ENCODE measurements around the gene MTREX. TPM values are rescaled to one million over a fixed set of nuclear protein-coding genes. Genes with fewer than 3 reads are reported as not detected.
A peak's percentile ranks its signal among the peaks of the same experiment; 100 is the strongest.

The MTREX gene
- 37.2 and 61.7 TPM in 2 replicates for polyA plus RNA-seq (2011; rRNA removed)
- 30.7 and 72.5 TPM in 2 replicates for polyA minus RNA-seq (2011; rRNA and poly(A)+ RNA removed)

DNA sequence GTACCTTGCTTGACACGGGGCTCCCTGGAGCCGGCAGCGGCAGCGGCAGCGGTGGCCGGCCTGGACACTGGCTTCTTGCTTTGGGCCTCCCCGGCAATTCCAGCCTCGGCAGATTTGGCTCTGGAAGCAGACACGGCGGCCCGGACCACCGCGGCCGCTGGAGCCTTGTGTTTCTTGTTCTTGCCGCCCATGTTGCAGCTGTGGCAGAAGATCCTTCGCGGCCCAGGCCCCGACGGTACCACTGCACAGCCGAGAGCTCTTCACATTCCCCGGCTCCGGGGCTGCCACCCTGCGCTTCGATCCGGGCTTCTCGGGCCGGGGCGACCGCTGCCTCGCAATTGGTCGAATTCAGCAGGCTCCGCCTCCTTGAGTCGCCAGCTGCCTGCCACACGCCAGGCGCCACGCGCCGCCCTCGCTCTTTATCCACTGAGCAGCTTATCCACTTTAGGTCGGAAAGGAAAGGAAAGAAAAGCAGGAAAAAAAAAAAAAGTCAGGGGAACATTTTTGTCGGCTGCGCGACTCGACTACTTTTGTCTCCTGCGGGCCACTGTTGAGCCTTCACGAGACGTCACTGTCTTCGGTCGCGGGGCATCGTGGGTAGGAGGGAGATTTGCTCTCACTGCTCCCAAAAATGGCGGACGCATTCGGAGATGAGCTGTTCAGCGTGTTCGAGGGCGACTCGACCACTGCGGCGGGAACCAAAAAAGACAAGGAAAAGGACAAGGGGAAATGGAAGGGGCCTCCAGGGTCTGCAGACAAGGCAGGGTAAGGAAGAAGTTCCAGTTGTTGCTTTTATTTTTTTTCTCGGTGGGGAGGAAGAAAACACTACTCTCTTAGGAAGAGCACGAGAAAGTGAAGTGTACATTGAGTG, at the start of gene MTREX, which contains the start of gene DHX29:
TSS of gene MTREX (plus strand) at position 607 of the 871 bp plus-strand sequence. CDS start at position 632, 25 bp downstream.
TSS of gene DHX29 (minus strand) at position 312 of the 871 bp plus-strand sequence. CDS start at position 191, 121 bp downstream.
- ChIA-PET POLR2A (interaction anchor here (0.5 to 1.2 kb wide), 10 partner anchors 12 to 1392 kb away, joined by 3 to 6 read pairs (median 3); no protein-coding TSS in a partner anchor), CTCF (interaction anchor here (0.7 to 2.0 kb wide), 2 partner anchors 17 to 322 kb away, joined by 3 to 10 read pairs; no protein-coding TSS in a partner anchor)
- Histone ChIP-seq H3K27ac (ENCODE audit: low read depth, low read length) (peak within 1 kb of the TSS; percentile 99), H3K27me3 (ENCODE audit: control insufficient read depth, insufficient read depth, low read length) (no peaks in the 10 kb centered on the region), H3K9me3 (ENCODE audit: control insufficient read depth, insufficient read depth, low read length) (no peaks in the 10 kb centered on the region), H3K4me3 (ENCODE audit: low read depth, low read length) (peak within 1 kb of the TSS; percentile 89)
- peak; percentile 73 for DNase-seq (ENCODE audit: low read depth, low spot score)
- TF ChIP-seq, protein P1, sequence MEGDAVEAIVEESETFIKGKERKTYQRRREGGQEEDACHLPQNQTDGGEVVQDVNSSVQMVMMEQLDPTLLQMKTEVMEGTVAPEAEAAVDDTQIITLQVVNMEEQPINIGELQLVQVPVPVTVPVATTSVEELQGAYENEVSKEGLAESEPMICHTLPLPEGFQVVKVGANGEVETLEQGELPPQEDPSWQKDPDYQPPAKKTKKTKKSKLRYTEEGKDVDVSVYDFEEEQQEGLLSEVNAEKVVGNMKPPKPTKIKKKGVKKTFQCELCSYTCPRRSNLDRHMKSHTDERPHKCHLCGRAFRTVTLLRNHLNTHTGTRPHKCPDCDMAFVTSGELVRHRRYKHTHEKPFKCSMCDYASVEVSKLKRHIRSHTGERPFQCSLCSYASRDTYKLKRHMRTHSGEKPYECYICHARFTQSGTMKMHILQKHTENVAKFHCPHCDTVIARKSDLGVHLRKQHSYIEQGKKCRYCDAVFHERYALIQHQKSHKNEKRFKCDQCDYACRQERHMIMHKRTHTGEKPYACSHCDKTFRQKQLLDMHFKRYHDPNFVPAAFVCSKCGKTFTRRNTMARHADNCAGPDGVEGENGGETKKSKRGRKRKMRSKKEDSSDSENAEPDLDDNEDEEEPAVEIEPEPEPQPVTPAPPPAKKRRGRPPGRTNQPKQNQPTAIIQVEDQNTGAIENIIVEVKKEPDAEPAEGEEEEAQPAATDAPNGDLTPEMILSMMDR (IDR thresholded peaks at IDR 0.05; ENCODE audit: low read depth, low read length), result no peak

DNA sequence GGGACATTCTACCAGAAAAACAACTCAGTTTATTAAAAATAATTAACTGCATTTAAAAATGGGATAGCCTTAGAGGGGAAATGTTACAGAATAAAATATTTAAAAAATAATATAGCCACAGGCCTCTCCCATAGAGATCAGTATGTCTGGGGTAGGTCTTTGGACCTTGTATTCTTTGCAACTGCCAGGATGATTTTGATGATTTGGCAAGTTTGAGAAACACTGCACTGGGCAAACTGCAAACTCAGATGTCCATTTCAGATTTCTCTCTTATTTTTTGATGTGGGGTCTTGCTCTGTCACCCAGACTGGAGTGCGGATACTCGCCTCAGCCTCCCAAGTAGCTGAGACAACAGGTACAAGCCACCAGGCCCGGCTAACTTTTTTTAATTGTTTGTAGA, 49.5 kb upstream of the MTREX start:
- Histone ChIP-seq H3K27ac (ENCODE audit: low read depth, low read length) (no peak overlapping the region), H3K9me3 (ENCODE audit: control insufficient read depth, insufficient read depth, low read length) (no peaks in the 10 kb centered on the region), H3K4me3 (ENCODE audit: low read depth, low read length) (no peak overlapping the region), H3K27me3 (ENCODE audit: control insufficient read depth, insufficient read depth, low read length) (no peaks in the 10 kb centered on the region)
- ChIA-PET POLR2A (no interaction called here), CTCF (interaction anchor here (0.6 to 1.0 kb wide), 2 partner anchors 33 to 86 kb away, joined by 3 to 4 read pairs; no protein-coding TSS in a partner anchor)
- TF ChIP-seq, protein P1 (IDR thresholded peaks at IDR 0.05; ENCODE audit: low read depth, low read length), result no peak
- no peak for DNase-seq (ENCODE audit: low read depth, low spot score)

DNA sequence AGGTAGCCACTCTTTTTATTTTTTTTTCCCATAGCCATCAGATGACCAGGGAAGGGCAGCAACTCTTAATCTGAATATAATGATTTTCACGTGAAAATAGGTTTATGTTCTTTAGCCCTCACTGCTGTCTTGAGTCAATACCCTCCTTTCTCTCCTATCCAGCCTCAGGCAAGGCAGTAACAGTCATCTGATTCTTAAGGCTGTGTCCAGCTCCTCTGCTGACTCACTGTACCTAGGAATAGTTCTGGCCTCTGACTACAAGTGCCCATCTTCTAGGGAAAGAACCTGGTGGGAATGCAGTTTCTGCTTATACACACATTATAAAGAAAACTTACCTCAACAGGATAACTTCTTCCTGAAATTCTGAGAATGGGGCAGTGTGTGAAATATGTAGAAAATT, 31.0 kb upstream of the MTREX start:
- Histone ChIP-seq H3K9me3 (ENCODE audit: control insufficient read depth, insufficient read depth, low read length) (no peaks in the 10 kb centered on the region), H3K4me3 (ENCODE audit: low read depth, low read length) (no peak overlapping the region), H3K27ac (ENCODE audit: low read depth, low read length) (no peak overlapping the region), H3K27me3 (ENCODE audit: control insufficient read depth, insufficient read depth, low read length) (no peaks in the 10 kb centered on the region)
- TF ChIP-seq, protein P1 (IDR thresholded peaks at IDR 0.05; ENCODE audit: low read depth, low read length), result no peak
- ChIA-PET POLR2A (no interaction called here), CTCF (no interaction called here)
- DNase-seq (ENCODE audit: low read depth, low spot score), result no peak

DNA sequence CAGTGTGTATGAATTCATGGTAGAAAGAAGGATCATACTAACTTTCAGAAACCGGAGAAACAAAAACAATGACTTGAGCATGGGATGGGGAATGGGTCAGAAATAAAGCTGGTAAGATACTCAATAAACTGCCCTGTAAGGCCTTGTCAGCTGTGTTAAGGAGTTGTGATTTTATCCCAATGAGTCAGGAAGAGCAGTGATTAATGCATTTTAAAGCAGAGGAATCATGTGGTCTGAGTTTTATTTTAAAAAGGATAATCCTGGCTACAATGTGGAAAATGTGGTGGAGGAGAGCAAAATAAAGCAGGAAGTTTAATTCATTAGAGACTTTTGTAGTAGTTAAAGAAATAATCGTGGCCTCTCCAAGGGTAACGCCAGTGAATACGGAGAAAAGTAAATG, 29.0 kb upstream of the MTREX start:
- CTCF ChIA-PET, result interaction anchor here (0.6 kb wide), 1 partner anchor 14 kb away, joined by 5 read pairs; no protein-coding TSS in a partner anchor
- H3K27ac ChIP-seq (ENCODE audit: low read depth, low read length), result no peak overlapping the region

More for the DNA sequence above, 29.0 kb upstream of the MTREX start:
- TF ChIP-seq, protein P1 (IDR thresholded peaks at IDR 0.05; ENCODE audit: low read depth, low read length), result no peak
- Histone ChIP-seq H3K9me3 (ENCODE audit: control insufficient read depth, insufficient read depth, low read length) (no peaks in the 10 kb centered on the region), H3K27me3 (ENCODE audit: control insufficient read depth, insufficient read depth, low read length) (no peaks in the 10 kb centered on the region), H3K4me3 (ENCODE audit: low read depth, low read length) (no peak overlapping the region)
- POLR2A ChIA-PET, result interaction anchor here (0.9 kb wide), 1 partner anchor 297 kb away, joined by 6 read pairs; no protein-coding TSS in a partner anchor
- DNase-seq (ENCODE audit: low read depth, low spot score), result no peak
